Effector memory CD8-positive, alpha-beta T cell (primary cell): ENCODE data around the gene RETREG2.

Experiments
- ATAC-seq: fragments of 150-1000 bp; cut with Tn5 transposase; replicated peaks from 2 replicates; pipeline ENCODE4 v1.10.0; 2021; ENCODE audit warnings: mild to moderate bottlenecking, moderate library complexity
- DNase-seq, 3 experiments: peaks; one replicate each; pipeline ENCODE4 v3.0.0; 2021
- H3K27ac Mint-ChIP-seq, 2 donors: one replicate each; pipeline ENCODE4 v1.8.0; 2022; ENCODE audit warnings: mild to moderate bottlenecking in 2 of 2, mixed read lengths in 2 of 2, moderate library complexity in 2 of 2
- H3K27me3 Mint-ChIP-seq, 2 donors: one replicate each; pipeline ENCODE4 v1.8.0; 2022; ENCODE audit warnings: mixed read lengths in 2 of 2
- H3K36me3 Mint-ChIP-seq: one replicate; pipeline ENCODE4 v1.8.0; 2022; ENCODE audit warnings: mild to moderate bottlenecking, moderate library complexity, mixed read lengths; ENCODE audit not compliant: insufficient read depth
- H3K4me1 Mint-ChIP-seq, 2 donors: one replicate each; pipeline ENCODE4 v1.8.0; 2022; ENCODE audit warnings: low read depth in 2 of 2, mixed read lengths in 2 of 2
- H3K4me3 Mint-ChIP-seq, 2 donors: one replicate each; pipeline ENCODE4 v1.8.0; 2022; ENCODE audit warnings: mild to moderate bottlenecking in 2 of 2, mixed read lengths in 2 of 2, moderate library complexity in 2 of 2
- H3K9me3 Mint-ChIP-seq, 2 donors: one replicate each; pipeline ENCODE4 v1.8.0; 2022; ENCODE audit warnings: mixed read lengths in 2 of 2

RETREG2 gene

DNA sequence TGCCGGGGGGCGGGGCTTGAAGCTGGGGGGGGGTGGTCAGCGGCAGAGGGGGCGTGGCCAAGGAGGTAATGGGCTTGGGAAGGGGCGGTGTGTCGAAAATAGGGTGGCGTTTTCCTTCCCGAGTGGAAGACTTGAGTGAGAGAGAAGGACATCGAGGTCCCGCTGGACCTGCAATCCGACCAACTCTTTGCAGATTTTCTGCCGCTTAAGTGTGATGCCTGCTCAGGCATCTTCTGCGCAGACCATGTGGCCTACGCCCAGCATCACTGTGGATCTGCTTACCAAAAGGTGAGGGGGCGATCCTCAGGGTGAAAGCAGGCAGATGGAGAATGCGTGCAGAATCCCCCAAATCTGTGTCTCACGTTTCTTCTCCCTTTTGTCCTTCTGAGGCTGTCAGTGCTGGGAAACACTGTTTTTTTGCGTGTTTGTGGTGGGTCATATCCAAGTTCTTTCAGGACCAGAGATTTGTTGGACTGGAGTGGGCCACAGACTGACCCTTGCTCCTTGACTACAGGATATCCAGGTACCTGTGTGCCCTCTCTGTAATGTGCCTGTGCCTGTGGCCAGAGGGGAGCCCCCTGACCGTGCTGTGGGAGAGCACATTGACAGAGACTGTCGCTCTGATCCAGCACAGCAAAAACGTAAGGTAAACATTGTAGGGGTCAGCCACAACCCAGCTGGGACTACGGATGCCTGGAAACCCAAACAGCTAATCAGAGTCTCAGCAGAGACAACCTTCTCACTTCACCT is 29.2 kb downstream of the RETREG2 start:
- H3K4me3 Mint-ChIP-seq, result peak overlapping the region; percentile 78 to 83
- H3K27me3 Mint-ChIP-seq, result no peaks in the 10 kb centered on the region
- H3K27ac Mint-ChIP-seq, result peak overlapping the region in 1 of 2 donors; percentile 90
- peaks cover 20% of the 10 kb centered on the region for H3K36me3 Mint-ChIP-seq
- DNase-seq (no peak), ATAC-seq (no peak)
- H3K4me1 Mint-ChIP-seq, result peaks cover 19 to 24% of the 10 kb centered on the region in 2 donors
- no peaks in the 10 kb centered on the region for H3K9me3 Mint-ChIP-seq

DNA sequence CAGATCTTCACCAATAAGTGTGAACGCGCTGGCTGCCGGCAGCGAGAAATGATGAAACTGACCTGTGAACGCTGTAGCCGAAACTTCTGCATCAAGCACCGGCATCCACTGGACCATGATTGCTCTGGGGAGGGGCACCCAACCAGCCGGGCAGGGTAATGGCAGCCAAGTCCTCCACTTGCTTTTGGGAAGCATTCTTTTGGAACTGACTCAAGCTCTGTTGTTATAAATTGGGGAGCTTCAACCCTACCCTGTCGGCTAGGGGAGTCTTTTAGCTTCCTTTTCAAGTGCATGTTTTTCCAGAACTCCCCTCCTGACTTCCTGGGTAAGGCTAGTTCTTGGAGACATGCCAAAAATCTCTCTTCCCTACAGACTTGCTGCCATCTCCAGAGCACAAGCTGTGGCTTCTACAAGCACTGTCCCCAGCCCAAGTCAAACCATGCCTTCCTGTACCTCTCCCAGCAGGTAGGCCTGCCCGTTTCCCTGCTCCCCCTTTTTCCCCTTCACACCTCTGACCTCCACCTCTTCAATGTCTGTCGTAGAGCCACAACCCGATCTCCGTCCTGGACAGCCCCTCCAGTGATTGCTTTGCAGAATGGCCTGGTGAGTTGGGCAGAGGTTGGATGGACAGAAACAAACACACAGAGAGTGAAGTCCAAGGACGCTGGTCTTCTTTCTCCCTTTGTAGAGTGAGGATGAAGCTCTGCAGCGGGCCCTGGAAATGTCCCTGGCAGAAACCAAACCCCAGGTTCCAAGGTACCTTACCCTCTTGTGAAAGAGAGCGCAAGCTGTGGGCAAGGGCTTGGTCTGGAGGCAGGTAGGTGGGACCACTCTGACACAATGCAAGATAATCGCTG is 30.0 kb downstream of the RETREG2 start:
- DNase-seq (no peak), ATAC-seq (no peak)
- Mint-ChIP-seq H3K4me3 (peak overlapping the region; percentile 74 to 78), H3K27me3 (no peaks in the 10 kb centered on the region), H3K4me1 (peaks cover 19 to 25% of the 10 kb centered on the region in 2 donors), H3K27ac (peak overlapping the region; percentile 6 to 90), H3K9me3 (no peaks in the 10 kb centered on the region), H3K36me3 (peaks cover 20% of the 10 kb centered on the region)

DNA sequence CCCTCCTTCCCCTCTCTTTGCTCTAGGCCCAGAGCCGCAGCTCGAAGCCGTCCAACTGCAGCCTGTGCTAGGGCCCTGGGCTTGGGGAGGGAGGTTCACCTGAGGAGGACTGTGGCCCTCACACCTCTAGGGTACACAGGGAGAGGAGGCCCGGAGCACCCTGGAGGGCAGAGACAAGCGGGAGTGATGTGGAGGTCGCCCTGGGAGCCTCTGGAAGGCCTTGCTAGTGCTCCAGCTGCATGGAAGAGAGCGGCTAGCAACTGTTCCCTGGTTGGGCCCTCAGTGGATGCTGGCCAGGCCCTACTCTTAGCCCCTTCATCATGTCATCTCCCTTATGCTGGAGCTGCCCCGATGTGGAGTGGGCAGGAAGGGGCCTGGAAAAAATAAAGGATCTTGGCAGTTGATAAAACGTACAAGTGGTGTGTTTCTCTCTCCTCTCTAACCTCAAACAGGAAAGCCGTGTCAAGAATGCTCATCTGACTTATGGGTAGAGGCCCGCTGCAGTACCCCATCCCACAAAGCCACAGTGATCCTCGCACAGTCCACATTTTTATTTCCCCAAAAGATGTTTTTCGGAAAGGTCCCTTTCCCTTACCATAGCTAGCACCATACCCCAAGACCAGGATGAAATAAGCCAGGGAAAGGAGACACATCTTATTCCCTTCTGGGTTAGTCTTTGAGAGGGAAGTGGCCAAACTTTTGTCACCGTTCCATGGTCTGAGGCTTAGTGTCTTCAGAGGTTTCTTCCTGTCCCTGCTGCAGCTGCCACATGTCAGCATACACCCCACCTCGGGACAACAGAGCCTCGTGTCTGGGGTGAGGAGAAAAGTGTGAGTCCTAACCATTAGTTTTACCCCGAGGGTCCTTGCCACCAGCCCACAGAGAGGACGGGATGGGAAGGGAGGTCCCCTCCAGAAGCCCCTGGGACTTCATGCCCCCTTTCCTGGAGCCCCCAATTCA is 31.4 kb downstream of the RETREG2 start:
- DNase-seq (no peak), ATAC-seq (no peak)
- peaks cover 19 to 25% of the 10 kb centered on the region in 2 donors for H3K4me1 Mint-ChIP-seq

DNA sequence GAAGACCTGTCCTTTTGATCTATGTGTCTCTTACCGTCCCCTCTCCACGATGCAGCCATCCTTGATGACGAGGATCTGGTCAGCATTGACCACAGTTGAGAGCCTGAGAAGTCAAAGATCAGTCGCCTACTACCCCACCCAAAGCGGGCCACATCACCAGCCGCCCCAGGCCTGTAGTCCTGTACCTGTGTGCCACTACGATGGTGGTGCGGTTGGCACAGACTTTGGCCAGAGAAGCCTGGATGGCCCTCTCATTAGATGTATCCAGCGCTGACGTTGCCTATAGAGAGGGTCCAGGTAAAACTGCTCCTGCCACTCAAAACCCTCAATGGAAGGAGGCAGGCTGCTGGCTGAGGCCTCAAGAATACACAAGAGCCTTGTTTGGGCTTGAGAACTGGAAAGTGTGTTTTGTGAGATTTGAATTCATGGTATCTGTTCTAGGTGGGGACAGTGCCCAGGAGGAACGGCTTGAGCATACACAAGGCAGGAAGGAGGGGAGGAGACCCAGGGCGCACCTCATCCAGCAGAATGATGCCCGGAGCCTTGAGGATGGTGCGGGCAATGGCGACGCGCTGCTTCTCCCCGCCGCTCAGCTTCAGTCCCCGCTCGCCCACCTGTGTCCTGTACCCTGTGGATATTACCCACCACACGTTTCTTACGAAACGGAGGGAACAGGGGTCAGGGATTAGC is 32.3 kb downstream of the RETREG2 start:
- no peak for ATAC-seq
- H3K9me3 Mint-ChIP-seq, result no peaks in the 10 kb centered on the region
- H3K4me1 Mint-ChIP-seq, result peaks cover 19 to 25% of the 10 kb centered on the region in 2 donors
- H3K4me3 Mint-ChIP-seq, result peak overlapping the region in 1 of 2 donors; percentile 8
- no peaks in the 10 kb centered on the region for H3K27me3 Mint-ChIP-seq
- no peak for DNase-seq
- peaks cover 20% of the 10 kb centered on the region for H3K36me3 Mint-ChIP-seq
- peak overlapping the region; percentile 51 to 71 for H3K27ac Mint-ChIP-seq

More for the DNA sequence above, 31.4 kb downstream of the RETREG2 start:
- Mint-ChIP-seq H3K4me3 (peak overlapping the region in 1 of 2 donors; percentile 8), H3K27ac (peak overlapping the region; percentile 71 to 85), H3K9me3 (no peaks in the 10 kb centered on the region), H3K27me3 (no peaks in the 10 kb centered on the region), H3K36me3 (peaks cover 20% of the 10 kb centered on the region)

DNA sequence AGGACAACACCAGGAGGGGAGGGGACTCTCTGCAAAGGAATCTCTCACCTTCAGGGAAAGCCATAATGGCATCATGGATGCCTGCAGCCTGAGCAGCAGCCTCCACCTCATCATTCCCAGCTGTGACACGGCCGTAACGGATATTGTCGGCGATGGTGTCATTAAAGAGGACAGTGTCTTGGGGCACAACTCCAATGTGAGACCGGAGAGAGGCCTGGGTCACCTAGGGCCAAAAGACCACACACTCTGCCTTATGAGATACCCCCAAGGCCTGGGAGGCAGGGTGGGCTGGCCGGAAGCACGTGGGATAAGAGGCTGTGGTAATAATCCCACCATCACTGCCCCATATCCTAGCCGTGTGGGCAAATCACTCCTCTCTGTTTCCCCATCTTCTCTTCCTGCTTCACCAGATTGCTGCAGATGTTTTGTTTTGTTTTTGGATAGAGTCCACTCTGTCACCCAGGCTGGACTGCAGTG is 32.8 kb downstream of the RETREG2 start:
- no peak for DNase-seq
- H3K9me3 Mint-ChIP-seq, result no peaks in the 10 kb centered on the region
- H3K4me1 Mint-ChIP-seq, result peaks cover 18 to 25% of the 10 kb centered on the region in 2 donors
- peaks cover 20% of the 10 kb centered on the region for H3K36me3 Mint-ChIP-seq
- H3K4me3 Mint-ChIP-seq, result peak overlapping the region; percentile 70 to 72
- ATAC-seq, result no peak
- no peaks in the 10 kb centered on the region for H3K27me3 Mint-ChIP-seq
- peak overlapping the region; percentile 95 for H3K27ac Mint-ChIP-seq

DNA sequence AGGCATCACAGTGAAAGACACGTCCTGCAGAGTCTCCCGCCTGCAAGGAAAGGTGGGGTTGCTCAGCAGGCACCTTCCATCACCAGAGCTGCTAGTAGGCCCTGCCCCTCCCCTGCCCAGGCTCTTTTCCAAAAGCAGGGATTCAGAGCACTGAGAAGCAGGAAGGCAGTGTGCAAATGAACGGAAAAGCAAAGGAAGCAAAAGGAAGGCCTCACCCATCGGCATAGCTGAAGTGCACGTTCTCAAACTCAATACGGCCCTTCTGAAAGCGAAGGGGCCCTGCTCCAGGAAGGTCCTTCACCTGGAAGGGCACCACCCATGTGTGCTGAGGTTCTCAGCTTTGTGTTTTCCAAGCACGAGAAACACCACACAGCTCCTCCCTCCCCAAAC is 34.9 kb downstream of the RETREG2 start:
- peaks cover 21% of the 10 kb centered on the region for H3K36me3 Mint-ChIP-seq
- no peak overlapping the region for H3K4me3 Mint-ChIP-seq
- H3K4me1 Mint-ChIP-seq, result peaks cover 20 to 24% of the 10 kb centered on the region in 2 donors
- no peaks in the 10 kb centered on the region for H3K9me3 Mint-ChIP-seq
- H3K27me3 Mint-ChIP-seq, result no peaks in the 10 kb centered on the region
- DNase-seq (no peak), ATAC-seq (no peak)
- peak overlapping the region in 1 of 2 donors; percentile 68 for H3K27ac Mint-ChIP-seq

DNA sequence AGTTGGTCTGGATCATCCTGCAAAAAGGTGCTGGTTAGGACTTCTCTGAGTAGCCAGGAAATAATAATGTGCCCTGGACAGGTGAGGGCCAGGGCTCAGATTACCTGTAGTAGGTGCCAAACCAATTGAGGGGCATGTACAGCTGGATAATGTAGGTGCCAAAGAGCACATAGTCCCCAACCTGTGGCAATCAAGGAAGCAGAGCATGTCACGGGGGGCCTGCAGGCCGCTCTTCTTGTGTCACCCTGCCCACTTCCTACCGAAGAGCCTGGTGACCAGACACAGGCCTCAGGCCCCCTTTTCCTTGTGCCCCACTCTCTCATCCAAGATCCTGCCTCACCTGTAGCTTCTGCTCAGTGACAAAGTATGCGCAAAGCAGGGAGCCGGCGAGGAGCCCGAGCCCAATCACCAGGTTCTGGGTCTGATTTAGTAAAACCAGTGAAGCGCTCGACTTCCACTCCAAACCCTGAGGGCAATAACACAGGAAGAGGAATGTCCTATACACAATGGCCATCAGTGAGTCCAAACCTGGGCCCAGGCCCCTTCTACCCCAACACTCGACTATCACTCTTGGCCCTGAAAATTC is 35.5 kb downstream of the RETREG2 start:
- DNase-seq (no peak), ATAC-seq (no peak)
- no peaks in the 10 kb centered on the region for H3K9me3 Mint-ChIP-seq
- no peaks in the 10 kb centered on the region for H3K27me3 Mint-ChIP-seq
- peaks cover 20% of the 10 kb centered on the region for H3K36me3 Mint-ChIP-seq
- peak overlapping the region in 1 of 2 donors; percentile 86 for H3K27ac Mint-ChIP-seq
- peaks cover 16 to 20% of the 10 kb centered on the region in 2 donors for H3K4me1 Mint-ChIP-seq
- no peak overlapping the region for H3K4me3 Mint-ChIP-seq

DNA sequence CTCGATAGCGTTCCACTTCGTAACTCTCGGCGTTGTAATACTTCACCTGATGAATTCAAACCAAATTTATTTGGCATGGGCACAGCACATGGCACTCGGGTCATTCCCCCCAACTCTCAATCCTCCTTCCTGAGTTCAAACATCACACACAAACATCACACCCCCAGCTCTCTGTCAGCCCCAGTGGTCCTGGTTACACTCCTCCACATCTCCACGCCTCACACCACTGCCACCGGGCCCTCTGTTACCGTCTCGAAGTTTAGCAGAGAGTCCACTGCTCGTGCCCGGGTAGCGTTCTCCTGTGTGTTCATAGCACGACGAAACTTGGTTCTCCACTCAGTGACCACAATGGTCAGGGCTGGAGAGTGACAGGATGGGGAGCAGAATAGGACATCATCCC is 36.1 kb downstream of the RETREG2 start:
- H3K4me1 Mint-ChIP-seq, result peaks cover 16 to 20% of the 10 kb centered on the region in 2 donors
- DNase-seq, result no peak
- H3K36me3 Mint-ChIP-seq, result peaks cover 15% of the 10 kb centered on the region
- no peaks in the 10 kb centered on the region for H3K27me3 Mint-ChIP-seq
- H3K4me3 Mint-ChIP-seq, result no peak overlapping the region
- H3K9me3 Mint-ChIP-seq, result no peaks in the 10 kb centered on the region
- peak overlapping the region in 1 of 2 donors; percentile 86 for H3K27ac Mint-ChIP-seq
- ATAC-seq, result no peak

DNA sequence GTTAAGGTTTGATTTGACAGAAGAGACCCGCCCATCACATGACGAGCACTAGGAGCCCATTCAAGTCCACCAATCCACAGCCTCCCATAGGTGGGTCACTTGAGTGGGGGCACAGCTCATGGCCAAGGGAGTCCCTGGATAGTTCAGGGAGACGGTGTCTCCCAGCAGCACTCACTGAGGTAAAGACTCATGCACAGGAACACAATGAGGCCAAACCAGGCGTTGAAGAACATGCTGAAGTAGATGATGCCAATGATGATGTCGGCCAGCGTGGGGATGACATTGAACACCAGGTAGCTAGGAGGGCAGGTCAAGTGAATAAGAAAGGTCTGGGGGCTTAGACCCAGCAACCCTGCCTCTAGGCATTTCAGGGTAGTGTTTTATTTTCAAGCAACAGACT is 36.7 kb downstream of the RETREG2 start:
- H3K36me3 Mint-ChIP-seq, result peaks cover 20% of the 10 kb centered on the region
- no peak for DNase-seq
- no peaks in the 10 kb centered on the region for H3K9me3 Mint-ChIP-seq
- peaks cover 16 to 20% of the 10 kb centered on the region in 2 donors for H3K4me1 Mint-ChIP-seq
- no peak overlapping the region for H3K4me3 Mint-ChIP-seq
- ATAC-seq, result no peak
- no peak overlapping the region for H3K27ac Mint-ChIP-seq
- H3K27me3 Mint-ChIP-seq, result no peaks in the 10 kb centered on the region

DNA sequence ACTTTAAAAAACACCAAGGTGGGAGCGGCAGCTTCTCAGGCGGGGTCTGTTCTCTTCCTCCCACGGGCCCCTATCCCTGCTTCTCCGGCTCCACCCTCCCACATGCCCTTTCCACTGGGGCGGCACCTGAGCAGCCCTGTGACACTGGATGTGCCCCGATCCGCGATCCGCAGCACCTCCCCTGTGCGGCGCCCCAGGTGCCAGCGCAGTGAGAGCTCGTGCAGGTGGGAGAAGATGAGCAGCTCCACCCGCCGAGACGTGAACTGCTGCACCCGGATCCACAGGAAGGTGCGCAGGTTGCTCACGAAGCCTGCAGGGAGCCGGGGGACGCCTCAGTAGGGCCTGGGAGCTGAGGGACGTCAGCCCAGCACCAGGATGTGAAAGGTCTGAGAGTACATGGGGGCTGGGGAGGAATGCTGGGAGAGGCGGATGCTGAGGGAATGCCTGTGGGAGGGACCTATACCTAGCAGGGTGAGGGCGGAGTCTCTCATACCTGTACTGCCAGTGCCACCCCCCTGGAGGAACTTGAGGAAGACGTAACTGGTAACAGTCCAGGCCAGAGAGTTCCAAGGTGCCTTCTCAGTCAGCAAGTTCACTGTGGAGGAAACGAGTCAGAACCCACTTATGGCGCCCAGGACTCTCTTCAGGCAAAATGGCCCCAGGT is 37.9 kb downstream of the RETREG2 start:
- Mint-ChIP-seq H3K4me3 (no peak overlapping the region), H3K36me3 (peaks cover 27% of the 10 kb centered on the region), H3K27ac (peak overlapping the region in 1 of 2 donors; percentile 69), H3K4me1 (peaks cover 14 to 21% of the 10 kb centered on the region in 2 donors), H3K27me3 (no peaks in the 10 kb centered on the region), H3K9me3 (no peaks in the 10 kb centered on the region)
- no peak for ATAC-seq
- DNase-seq, result no peak

DNA sequence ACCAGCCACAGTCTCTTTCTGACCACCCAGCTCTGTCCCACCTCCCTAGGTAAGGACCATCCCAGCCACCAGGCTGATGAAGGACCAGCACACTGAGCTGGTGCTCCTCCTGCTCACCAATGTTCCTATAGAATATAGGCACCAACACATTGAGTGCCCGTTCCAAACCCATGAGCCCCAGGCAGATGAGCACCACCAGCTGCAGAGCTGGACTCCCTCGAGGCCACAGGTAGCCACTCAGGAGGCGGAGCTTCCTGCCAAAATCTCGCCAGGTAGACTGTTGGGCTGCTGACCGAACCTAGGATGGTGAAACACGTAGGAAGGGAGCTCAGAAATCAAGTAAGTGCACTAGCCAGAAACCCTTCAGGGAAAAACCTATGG is 38.5 kb downstream of the RETREG2 start:
- no peaks in the 10 kb centered on the region for H3K27me3 Mint-ChIP-seq
- peak overlapping the region in 1 of 2 donors; percentile 38 for H3K4me3 Mint-ChIP-seq
- peaks cover 32% of the 10 kb centered on the region for H3K36me3 Mint-ChIP-seq
- H3K27ac Mint-ChIP-seq, result peak overlapping the region in 1 of 2 donors; percentile 69
- DNase-seq (no peak), ATAC-seq (no peak)
- H3K9me3 Mint-ChIP-seq, result no peaks in the 10 kb centered on the region
- peaks cover 8 to 16% of the 10 kb centered on the region in 2 donors for H3K4me1 Mint-ChIP-seq
